ENCODE results near the gene ADRA2B.
A peak's percentile ranks its signal among the peaks of the same experiment; 100 is the strongest.
"Not testable (repeated sequence)": the region's sequence is repeated elsewhere in the genome, so short reads cannot be mapped to it uniquely, and the experiment has no call there.

Gene ADRA2B

DNA sequence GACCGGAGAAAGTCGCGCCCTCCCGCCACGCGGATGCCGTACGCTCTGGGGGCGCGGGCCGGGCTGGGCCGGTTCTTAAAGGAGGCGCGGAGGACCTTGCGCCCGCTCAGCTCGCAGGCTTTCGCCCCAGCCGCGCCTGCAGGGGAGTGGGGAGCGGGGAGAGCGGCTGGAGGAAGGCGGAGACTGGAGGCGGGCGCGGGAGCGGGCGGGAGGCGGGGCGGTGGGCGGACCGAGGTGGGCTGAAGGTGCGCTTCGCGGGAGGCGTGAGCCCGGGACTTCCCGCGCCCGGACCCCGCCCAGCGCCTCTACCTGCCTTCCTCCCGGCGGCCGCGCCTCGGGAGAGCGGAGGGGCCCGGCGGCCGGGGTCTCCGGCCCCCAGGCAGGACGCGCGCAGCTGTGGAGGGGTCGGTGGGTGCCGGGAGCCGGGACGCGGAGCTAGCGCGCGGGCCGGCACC, at the start of gene ADRA2B:
TSS of gene ADRA2B (minus strand) at position 148 of the 455 bp plus-strand sequence. CDS start 422 bp downstream, outside the sequence.
- H3K27ac ChIP-seq: no peak within 1 kb of the TSS
- DNase-seq (ENCODE audit: low read depth, low spot score): peak; percentile 10

GRCh38 chr2:96164459-96165184, 48.3 kb upstream of the ADRA2B start:
- H3K27ac ChIP-seq: no peak overlapping the region
- DNase-seq (ENCODE audit: low read depth, low spot score): no peak

GRCh38 chr2:96163768-96164429, 47.5 kb upstream of the ADRA2B start:
- H3K27ac ChIP-seq: no peak overlapping the region
- DNase-seq (ENCODE audit: low read depth, low spot score): no peak

DNA sequence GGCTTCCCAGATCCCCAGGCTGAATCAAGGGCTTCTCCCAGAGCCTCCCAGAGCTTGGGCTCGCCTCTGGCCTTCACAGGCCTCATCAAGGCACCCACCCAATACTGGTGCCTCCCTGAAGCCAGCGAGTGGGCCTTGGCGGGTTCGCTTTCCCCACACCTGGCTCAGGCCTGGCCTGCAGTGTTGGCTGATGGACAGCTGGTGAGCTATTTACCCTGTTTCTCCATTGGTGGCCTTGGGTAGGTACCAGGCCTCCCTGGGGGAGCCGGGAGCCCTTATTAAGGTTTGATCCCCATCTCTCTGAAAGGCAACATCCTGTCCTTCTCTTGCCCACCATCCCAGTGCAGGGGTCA, 47.0 kb upstream of the ADRA2B start:
- no peak overlapping the region for H3K27ac ChIP-seq
- no peak for DNase-seq (ENCODE audit: low read depth, low spot score)

DNA sequence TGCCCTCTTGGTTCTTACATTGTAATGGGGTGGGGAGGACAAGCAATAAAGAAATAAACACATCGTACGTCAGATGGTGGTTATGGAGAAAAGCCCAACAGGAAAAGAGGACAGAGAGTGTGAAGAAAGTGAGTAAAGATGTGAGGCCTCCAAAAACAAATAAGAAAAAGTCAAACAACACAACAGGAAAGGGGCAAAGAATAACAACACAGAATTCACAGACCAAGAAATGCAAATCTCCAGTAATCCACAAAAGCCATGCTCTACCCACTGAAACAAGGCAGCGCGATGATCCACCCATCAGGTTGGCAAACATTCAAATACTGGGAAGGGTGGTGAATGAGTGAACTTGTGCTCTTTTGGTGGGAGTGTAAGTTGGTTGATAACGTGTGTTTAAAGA, 45.5 kb upstream of the ADRA2B start:
- no peak for DNase-seq (ENCODE audit: low read depth, low spot score)
- H3K27ac ChIP-seq: no peak overlapping the region

DNA sequence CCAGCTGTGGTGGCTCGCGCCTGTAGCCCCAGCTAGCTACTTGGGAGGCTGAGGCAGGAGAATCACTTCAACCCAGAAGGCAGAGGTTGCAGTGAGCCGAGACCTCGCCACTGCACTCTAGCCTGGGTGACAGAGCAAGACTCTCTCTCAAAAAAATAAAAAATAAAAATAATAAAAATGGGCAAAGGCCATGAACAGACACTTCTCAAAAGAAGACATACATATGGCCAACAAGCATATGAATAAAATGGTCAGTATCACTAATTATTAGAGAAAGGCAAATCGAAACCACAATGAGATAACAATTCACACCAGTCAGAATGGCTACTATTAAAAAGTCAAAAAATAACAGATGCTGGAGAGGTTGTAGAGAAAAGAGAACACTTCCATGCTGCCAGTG, 44.0 kb upstream of the ADRA2B start:
- DNase-seq (ENCODE audit: low read depth, low spot score); H3K27ac ChIP-seq: not testable (repeated sequence)

DNA sequence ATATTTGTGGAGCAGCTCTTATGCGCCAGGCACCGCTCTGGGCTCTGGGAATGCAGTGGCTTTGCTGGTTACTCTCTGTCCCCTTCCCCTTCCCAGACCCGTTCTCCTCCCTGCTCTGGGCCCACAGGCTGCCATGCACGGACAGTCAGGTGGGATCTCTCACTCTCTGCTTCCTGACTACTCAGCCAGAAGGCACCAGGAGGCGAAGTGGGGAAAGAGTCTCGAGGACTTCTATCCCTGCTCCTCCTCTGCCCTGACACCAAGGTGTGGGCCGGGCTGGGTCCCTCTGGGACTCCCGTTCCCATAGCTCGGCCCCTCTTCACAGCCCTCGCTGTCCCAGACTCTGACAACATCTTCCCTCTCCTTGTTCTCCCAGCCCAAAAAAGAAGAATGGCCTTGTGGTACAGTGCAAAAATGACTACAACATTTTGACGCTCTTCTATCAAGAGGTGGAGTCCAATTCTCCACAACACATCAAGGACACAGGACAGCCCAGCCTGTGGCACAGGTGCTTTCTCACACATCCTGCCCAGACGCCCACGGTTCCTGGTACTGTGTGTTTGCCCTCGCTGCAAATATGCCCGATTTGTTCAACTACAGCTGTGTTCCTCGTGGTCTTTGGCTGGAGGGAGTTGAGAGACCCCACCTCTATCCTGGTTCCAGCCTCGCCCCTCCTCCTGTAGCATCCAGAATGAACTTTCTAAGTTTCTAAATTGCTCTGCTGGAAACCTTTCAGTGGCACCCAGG, 42.9 kb upstream of the ADRA2B start:
- no peak overlapping the region for H3K27ac ChIP-seq
- DNase-seq (ENCODE audit: low read depth, low spot score): no peak

GRCh38 chr2:96158554-96158940, 42.2 kb upstream of the ADRA2B start:
- no peak overlapping the region for H3K27ac ChIP-seq
- no peak for DNase-seq (ENCODE audit: low read depth, low spot score)

DNA sequence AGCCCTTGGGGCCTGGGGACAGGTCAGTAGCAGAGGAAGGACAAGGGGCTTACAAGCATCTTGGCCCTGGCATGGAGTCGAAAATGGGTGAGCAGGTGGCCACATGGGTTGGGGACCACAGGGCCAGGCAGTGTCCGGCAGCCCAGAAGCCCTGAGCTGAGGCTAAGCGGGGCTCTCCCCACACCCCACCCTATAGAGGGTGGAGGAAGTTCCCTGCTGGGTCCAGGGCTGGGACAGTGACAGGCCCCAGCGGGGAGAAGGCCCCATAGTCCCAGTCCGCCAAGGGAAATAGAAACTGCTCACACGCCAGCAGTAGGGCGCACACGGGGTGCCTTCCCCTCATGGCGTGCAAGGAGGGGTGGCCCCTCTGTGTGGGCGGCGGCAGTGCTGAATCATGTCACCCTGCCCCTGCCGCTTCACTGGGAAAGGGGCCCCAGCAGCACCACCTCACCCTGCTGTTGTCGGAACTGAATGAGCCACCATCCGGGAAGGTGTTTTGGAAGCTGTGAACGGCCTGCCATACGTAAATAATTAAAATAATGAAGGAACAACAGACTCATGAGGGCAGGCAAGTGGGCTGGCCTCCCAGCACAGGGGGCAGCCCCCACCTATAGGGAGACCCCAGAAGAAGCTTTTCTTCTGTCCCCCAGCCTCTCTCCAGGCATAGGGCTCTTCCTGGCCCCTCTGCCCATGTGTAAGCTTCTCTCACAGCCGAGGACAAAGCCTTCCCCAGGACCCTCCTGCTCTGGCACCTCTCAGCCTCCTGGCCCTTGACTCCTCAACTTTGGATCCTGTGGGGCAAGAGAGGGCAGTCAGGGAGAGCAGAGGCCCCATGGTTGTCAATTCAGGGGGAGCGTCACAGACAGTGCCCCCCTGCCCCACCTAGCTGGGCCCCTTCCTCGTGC, 41.5 kb upstream of the ADRA2B start:
- no peak for DNase-seq (ENCODE audit: low read depth, low spot score)
- no peak overlapping the region for H3K27ac ChIP-seq

- no peak overlapping the region for H3K27ac ChIP-seq
- no peak for DNase-seq (ENCODE audit: low read depth, low spot score)
Observed at GRCh38 chr2:96156926-96157648, 40.7 kb upstream of the ADRA2B start.

DNA sequence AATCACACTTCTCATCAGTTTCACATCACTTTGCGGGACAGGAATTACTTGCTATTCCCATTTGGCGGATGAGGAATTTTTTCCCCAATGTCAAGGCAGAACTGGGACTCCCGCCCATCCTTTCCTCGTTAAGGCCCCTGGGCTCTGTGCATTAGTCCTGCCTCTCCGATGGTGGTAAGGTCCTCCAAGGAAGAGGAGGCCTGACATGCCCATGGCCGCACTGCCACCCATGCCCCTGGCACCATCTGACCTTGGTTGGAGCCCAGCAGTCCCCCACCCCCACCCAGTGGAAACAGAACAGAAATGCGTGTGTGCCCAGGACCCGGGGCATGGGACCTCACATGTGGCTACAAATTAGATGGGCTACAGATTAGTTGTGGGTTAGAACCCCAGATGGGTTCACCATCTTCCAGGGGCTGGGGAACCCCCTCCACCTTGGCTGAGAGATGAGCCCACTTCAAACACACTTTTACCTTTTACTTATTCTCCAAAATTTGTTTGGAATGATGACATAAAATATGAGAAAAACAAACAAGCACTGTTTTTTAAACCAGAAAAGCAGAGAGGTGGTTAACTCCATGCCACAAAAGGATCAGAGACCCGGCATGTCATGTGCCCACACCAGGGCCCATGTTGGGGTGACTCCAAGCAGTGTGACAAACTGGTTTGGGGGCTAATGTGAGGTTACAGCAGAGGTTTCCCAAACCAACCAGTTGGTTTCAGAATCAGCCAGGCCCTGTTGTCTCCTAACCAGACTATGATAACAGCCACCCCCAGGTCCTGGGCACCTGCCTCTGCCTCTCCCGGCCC, 39.8 kb upstream of the ADRA2B start:
- no peak for DNase-seq (ENCODE audit: low read depth, low spot score)

DNA sequence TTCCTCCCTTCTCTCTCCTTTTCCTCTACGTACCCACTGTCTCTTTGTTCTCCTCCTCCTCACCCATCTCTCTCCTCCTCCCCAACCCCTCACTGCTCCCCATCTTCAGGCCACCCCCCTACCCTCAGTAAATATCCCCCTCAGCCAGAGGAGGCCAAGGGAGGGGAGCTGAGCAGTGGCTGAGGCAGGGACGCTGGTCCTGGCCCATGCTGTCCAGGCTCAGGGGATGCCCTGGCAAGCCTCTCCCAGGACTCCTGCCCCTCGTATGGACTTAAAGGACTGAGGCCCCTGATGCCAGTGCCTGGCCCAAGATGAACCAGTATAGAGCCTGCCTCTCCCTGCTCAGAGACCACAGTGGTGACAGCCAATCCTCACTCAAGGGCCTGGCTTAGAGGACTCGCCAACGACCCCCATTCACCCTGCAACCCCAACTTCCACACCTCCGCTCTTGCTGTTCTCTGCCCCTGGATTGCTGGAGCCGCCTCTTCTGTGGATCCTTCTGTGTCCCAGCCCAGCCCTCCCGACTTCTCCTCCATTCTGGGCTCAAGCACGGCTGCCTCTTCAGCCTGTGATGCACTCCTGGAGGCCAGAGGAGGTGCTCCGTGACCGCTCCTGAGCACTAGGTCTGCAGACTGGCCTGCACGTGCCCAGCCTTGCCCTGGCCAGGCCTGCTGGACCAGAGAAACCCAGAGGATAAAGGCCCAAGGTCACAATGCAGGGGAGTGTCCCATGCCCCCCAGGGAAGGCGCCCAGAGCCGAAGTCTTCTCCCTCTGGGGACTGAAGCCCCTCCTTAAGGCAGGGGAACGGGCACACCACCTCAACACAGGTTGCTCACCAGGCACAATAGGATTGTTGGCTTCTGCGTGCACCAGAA, 38.4 kb upstream of the ADRA2B start:
- no peak for DNase-seq (ENCODE audit: low read depth, low spot score)

More for the DNA sequence above, 39.8 kb upstream of the ADRA2B start:
- no peak overlapping the region for H3K27ac ChIP-seq

DNA sequence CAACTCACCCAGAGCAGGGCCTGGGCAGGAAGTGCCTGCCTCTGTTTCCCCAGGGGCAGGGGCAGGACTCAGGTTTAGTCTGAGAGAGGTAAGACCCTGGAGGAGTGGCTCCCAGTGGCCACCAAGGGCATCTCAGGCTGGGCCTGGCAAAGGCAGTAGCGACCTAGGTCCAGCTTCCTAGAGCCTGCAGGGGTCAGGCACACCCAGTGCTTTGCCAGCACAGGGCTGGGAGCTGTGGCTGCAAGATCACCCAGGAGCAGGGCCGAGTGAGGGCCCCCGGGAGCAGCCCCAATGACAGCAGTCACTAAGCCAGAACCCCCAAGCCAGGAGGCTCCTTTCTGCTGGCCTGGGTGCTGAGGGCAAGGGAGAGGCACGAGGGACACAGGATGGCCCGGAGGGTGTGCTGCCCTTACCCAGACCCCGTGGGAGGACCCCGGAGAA, 37.6 kb upstream of the ADRA2B start:
- H3K27ac ChIP-seq: no peak overlapping the region
- no peak for DNase-seq (ENCODE audit: low read depth, low spot score)

More for the DNA sequence above, 38.4 kb upstream of the ADRA2B start:
- no peak overlapping the region for H3K27ac ChIP-seq

DNA sequence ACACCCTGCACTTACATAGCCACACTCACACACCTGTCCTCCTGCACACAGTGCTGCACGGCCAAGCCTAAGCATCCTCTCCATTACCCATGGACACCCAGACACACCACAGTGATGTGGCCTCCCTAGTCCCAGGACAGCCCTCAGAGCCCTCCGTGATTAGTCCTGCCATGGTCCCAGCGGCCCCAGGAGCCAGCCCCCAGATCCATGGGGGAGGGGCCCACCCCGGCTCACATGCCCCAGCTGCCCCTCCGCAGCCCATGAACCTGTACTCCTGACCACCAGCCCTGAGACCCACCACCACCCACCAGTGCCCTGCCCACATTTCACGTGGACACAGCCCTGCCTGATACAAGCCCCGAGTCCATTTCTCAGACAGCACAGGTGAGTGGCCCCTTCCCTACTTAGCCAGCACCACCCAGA, 36.9 kb upstream of the ADRA2B start:
- DNase-seq (ENCODE audit: low read depth, low spot score): no peak
- H3K27ac ChIP-seq: no peak overlapping the region

DNA sequence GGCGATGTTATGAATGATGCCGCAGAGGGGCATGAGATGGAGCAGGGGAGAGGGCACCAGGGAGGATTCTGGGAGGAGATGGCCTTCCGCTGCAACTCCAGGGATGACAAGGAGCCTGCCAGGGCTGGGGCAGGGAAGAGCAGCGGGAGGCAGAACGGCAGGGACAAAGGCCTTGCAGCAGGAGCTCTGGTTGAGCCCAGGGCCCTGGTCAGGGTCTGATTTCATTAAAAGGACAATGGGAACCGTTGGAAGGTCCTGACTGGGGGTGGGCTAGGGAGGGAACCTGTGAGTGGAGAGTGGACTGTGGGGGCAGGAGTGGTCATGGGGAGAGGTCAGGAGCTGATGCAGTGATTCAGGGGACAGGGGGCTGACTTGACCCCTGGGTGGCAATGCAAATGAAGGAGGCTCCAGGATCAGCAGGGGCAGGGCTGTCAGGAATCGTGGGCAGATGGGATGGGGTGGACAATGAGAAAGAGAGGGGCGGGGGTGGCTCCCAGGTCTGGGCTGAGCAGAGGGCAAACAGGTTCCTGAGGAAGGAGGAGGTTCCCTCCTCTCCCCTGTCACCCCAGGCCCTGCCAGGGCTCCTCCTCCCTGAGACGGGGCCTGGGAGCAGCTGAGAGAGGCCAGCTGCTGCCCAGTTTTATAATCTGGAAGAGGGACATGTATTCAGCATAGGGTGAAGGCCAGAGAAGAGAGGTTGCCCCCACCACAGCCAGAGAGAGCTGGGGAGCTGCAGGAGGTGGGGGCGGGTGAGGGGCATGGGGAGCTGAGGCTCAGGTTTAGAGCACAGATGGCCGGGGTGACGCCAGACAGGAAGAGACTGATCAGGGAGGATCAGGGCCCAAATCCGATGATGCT, 36.2 kb upstream of the ADRA2B start:
- H3K27ac ChIP-seq: no peak overlapping the region
- no peak for DNase-seq (ENCODE audit: low read depth, low spot score)

- no peak for DNase-seq (ENCODE audit: low read depth, low spot score)
- no peak overlapping the region for H3K27ac ChIP-seq
Observed at GRCh38 chr2:96151595-96152303, 35.4 kb upstream of the ADRA2B start.

Measured in epithelial cell of prostate (primary cell).